Testis (tissue), 3 donors: ENCODE data around the gene DUOX1. TPM values are rescaled to one million over a fixed set of nuclear protein-coding genes. Genes with fewer than 3 reads are reported as not detected.

Source experiments
- DNase-seq: peaks from one replicate; pipeline ENCODE4 v3.0.0-alpha.2; 2019
- H3K27ac ChIP-seq, 2 donors: fragments of 200-600 bp; sonication (generic); one replicate each; pipeline ENCODE4 v1.5.1; 2019
- H3K27me3 ChIP-seq: fragments of 200-600 bp; sonication (generic); one replicate; pipeline ENCODE4 v1.5.1; 2019
- H3K36me3 ChIP-seq: fragments of 200-600 bp; sonication (generic); one replicate; pipeline ENCODE4 v1.5.1; 2017; ENCODE audit warnings: low read depth; ENCODE audit errors: missing control alignments
- H3K4me1 ChIP-seq: fragments of 200-600 bp; sonication (generic); one replicate; pipeline ENCODE4 v1.5.1; 2019
- H3K4me3 ChIP-seq, 2 donors: fragments of 200-600 bp; sonication (generic); one replicate each; pipeline ENCODE4 v1.5.1; 2017 to 2019
- H3K9me3 ChIP-seq: fragments of 200-600 bp; sonication (generic); one replicate; pipeline ENCODE4 v1.5.1; 2017
- CTCF ChIP-seq, 3 experiments: fragments of 450-650 bp in 2 of 3; fragments of 200-600 bp in 1 of 3; sonication (generic) in 1 of 3; IDR thresholded peaks; one replicate each; pipeline ENCODE4 v1.5.1; 2016 to 2019; ENCODE audit warnings: antibody characterized with exemption in 3 of 3, mild to moderate bottlenecking in 2 of 3, moderate library complexity in 1 of 3
- POLR2A ChIP-seq: fragments of 450-650 bp; IDR thresholded peaks from one replicate; pipeline ENCODE4 v1.6.1; 2017; ENCODE audit warnings: antibody characterized with exemption, mild to moderate bottlenecking, moderate library complexity
- WGBS, 2 donors: methylation state at CpG; one replicate each; pipeline ENCODE4 v1.1.5; 2018; 5-methylcytosine and 5-hydroxymethylcytosine counted together
- intact Hi-C: fragments of 100-400 bp; cut with DNase I; formaldehyde crosslinking; loops from one replicate; pipeline ENCODE4 v1.15.1; 2023; ENCODE audit warnings: low total_unique reads
- polyA plus RNA-seq: library from polyadenylated mRNA; stranded (reverse); fragments of 350-450 nt; fragmentation: Illumina TruSeq; extraction: RNeasy Lipid Tissue Mini Kit (QIAGEN cat#74804); gene quantifications from one replicate; pipeline ENCODE4 v1.2.3, GENCODE V29; 2014; ENCODE audit warnings: low read depth, low replicate concordance; ENCODE audit not compliant: insufficient read depth
- total RNA-seq, 2 donors: library from RNA; depleted of rRNA; stranded (reverse); fragments of >200 nt; gene quantifications; one replicate each; pipeline ENCODE4 v1.2.3, GENCODE V29; 2016

DUOX1 gene
- total and polyA plus RNA-seq, 3 donors from 2014 or later: 2.8 to 5.7 (median 5.3) TPM

- no peaks in the 10 kb centered on the region for H3K27me3 ChIP-seq
- H3K9me3 ChIP-seq: no peaks in the 10 kb centered on the region
- H3K4me3 ChIP-seq: no peak overlapping the region
- H3K36me3 ChIP-seq: no peaks in the 10 kb centered on the region
- 79 to 86% methylated on average over 10 to 15 of the region's 15 CpGs for WGBS, 2 donors
- H3K27ac ChIP-seq: no peak overlapping the region
- intact Hi-C loops: no loop called here
- no peaks in the 10 kb centered on the region for H3K4me1 ChIP-seq
- no peak for DNase-seq
- TF ChIP-seq CTCF (IDR thresholded peaks at IDR 0.05): no peak
- TF ChIP-seq POLR2A: no peak
Measured at GRCh38 chr15:45106002-45106790, 23.6 kb upstream of the DUOX1 start.

GRCh38 chr15:45107941-45108630 is 21.7 kb upstream of the DUOX1 start:
- no peak for DNase-seq
- Histone ChIP-seq H3K4me1 (peaks cover 9% of the 10 kb centered on the region), H3K4me3 (no peak overlapping the region), H3K27ac (no peak overlapping the region), H3K36me3 (no peaks in the 10 kb centered on the region), H3K9me3 (no peaks in the 10 kb centered on the region), H3K27me3 (no peaks in the 10 kb centered on the region)
- TF ChIP-seq POLR2A (no peak), CTCF (IDR thresholded peaks at IDR 0.05) (no peak)
- intact Hi-C loops: no loop called here
- WGBS, 2 donors: 95 to 96% methylated on average over 4 to 10 of the region's 10 CpGs

GRCh38 chr15:45110256-45110820 is 19.5 kb upstream of the DUOX1 start:
- 42 to 53% methylated on average over 10 to 11 of the region's 11 CpGs for WGBS, 2 donors
- Histone ChIP-seq H3K4me3 (no peak overlapping the region), H3K27ac (no peak overlapping the region), H3K36me3 (no peaks in the 10 kb centered on the region), H3K9me3 (no peaks in the 10 kb centered on the region), H3K4me1 (peaks cover 13% of the 10 kb centered on the region), H3K27me3 (no peaks in the 10 kb centered on the region)
- intact Hi-C loops: no loop called here
- TF ChIP-seq CTCF (IDR thresholded peaks at IDR 0.05): no peak
- TF ChIP-seq POLR2A: no peak
- no peak for DNase-seq

- Histone ChIP-seq H3K27ac (no peak overlapping the region), H3K4me1 (peaks cover 13% of the 10 kb centered on the region), H3K9me3 (no peaks in the 10 kb centered on the region), H3K27me3 (no peaks in the 10 kb centered on the region), H3K36me3 (no peaks in the 10 kb centered on the region), H3K4me3 (no peak overlapping the region)
- intact Hi-C loops: no loop called here
- TF ChIP-seq POLR2A (no peak), CTCF (IDR thresholded peaks at IDR 0.05) (no peak)
- WGBS, 2 donors: 6 to 8% methylated on average over 13 to 51 of the region's 71 CpGs
- no peak for DNase-seq
Measured at GRCh38 chr15:45111390-45112142, 18.2 kb upstream of the DUOX1 start.
